GM19240 (cell line): ENCODE results near the gene ZMAT2.
"Not testable (repeated sequence)": the region's sequence is repeated elsewhere in the genome, so short reads cannot be mapped to it uniquely, and the experiment has no call there.

ENCODE experiments used
- DNase-seq: peaks from one replicate; pipeline ENCODE4 v3.0.0; 2011; ENCODE audit warnings: low spot score; ENCODE audit not compliant: insufficient read length

ZMAT2 gene

GRCh38 chr5:140700177-140701144 is at the start of gene ZMAT2:
TSS of gene ZMAT2 (plus strand) at chr5:140700447. CDS start at chr5:140700461, 14 bp downstream.
- peak; percentile 84 for DNase-seq

- DNase-seq: no peak
These were observed 41.4 kb upstream of the ZMAT2 start for GRCh38 chr5:140658870-140659269.

GRCh38 chr5:140660371-140660770 is 39.9 kb upstream of the ZMAT2 start:
- not testable (repeated sequence) for DNase-seq

GRCh38 chr5:140664030-140664358 is 36.3 kb upstream of the ZMAT2 start:
- no peak for DNase-seq

GRCh38 chr5:140664359-140665119 is 35.7 kb upstream of the ZMAT2 start, which contains the start of gene WDR55:
TSS of gene WDR55 (plus strand) at chr5:140664904. CDS start at chr5:140664913, 9 bp downstream.
- peak; percentile 92 for DNase-seq

GRCh38 chr5:140671035-140671434 is 29.2 kb upstream of the ZMAT2 start:
- not testable (repeated sequence) for DNase-seq

GRCh38 chr5:140671472-140672125 is 28.6 kb upstream of the ZMAT2 start:
- DNase-seq: no peak

- no peak for DNase-seq
These were observed 27.6 kb upstream of the ZMAT2 start for GRCh38 chr5:140672455-140673186.

GRCh38 chr5:140673187-140673976 is 26.9 kb upstream of the ZMAT2 start, which contains the start of gene DND1:
TSS of gene DND1 (minus strand) at chr5:140673576. CDS start at chr5:140673542, 34 bp downstream.
- no peak for DNase-seq

- DNase-seq: no peak
These were observed 26.0 kb upstream of the ZMAT2 start for GRCh38 chr5:140674211-140674610.

- no peak for DNase-seq
These were observed 25.6 kb upstream of the ZMAT2 start for GRCh38 chr5:140674629-140675028.

GRCh38 chr5:140677947-140678346 is 22.3 kb upstream of the ZMAT2 start:
- DNase-seq: peak; percentile 51

- DNase-seq: no peak
These were observed 21.3 kb upstream of the ZMAT2 start for GRCh38 chr5:140678993-140679392.

GRCh38 chr5:140690376-140690932 is 9.8 kb upstream of the ZMAT2 start:
- DNase-seq: no peak

GRCh38 chr5:140690941-140691924 is 9.0 kb upstream of the ZMAT2 start, which contains the start of the genes HARS1 and HARS2:
TSS of gene HARS1 (minus strand) at chr5:140691370. CDS start at chr5:140691304, 66 bp downstream.
TSS of gene HARS2 (plus strand) at chr5:140691455. CDS start at chr5:140691649, 194 bp downstream.
- DNase-seq: peak; percentile 87

GRCh38 chr5:140694276-140694675 is 6.0 kb upstream of the ZMAT2 start:
- no peak for DNase-seq

- DNase-seq: no peak
These were observed 3.3 kb upstream of the ZMAT2 start for GRCh38 chr5:140696891-140697492.

- DNase-seq: no peak
These were observed 7.6 kb downstream of the ZMAT2 start for GRCh38 chr5:140707812-140708211.
